ENCODE results near the gene SELENOV.

SELENOV gene

DNA sequence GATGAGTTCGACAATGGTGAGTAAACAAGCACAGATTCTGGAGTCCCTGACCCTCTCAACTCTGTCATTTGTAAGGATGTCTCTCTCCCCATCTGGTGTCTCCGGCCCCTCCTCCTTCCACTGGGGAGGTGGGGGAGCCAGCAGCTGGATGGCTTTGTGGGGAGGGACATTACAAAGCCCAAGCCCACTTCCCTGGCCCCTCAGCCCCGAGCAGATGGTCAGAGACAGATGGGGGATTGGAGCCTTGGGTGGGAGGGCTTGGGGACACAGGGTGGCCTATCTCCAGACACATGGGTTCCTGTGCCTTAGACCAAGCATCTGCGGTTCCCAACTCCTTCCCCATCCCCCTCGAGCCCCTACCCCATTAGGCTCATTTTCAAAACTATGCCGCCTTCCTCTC, 31.8 kb upstream of the SELENOV start:
- Histone ChIP-seq H3K36me3 (peaks cover 64% of the 10 kb centered on the region), H3K27ac (peak overlapping the region; percentile 92)
- peak; percentile 90 for DNase-seq

DNA sequence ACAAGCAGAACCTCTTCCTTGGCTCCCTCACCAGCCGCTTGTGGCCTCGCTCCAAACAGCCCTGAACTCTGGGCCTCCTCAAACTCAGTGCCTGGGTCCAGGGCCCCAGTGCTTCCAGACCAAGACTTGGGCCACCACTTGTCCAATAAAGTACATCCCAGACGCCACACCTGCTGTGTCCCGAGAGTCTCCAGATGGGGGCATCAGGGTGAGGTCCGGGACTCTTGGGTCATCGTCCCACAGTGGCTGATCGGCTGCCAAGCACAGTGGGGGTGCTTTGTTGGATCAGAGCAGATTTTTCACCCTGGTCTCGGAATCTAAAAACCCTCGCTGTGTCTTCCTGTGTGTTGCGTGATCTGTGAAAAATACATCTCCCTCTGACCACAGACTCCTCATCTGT, 25.2 kb upstream of the SELENOV start:
- no peaks in the 10 kb centered on the region for H3K27me3 ChIP-seq (ENCODE audit: insufficient read depth, low read depth, severe bottlenecking)
- TF ChIP-seq, protein P1, sequence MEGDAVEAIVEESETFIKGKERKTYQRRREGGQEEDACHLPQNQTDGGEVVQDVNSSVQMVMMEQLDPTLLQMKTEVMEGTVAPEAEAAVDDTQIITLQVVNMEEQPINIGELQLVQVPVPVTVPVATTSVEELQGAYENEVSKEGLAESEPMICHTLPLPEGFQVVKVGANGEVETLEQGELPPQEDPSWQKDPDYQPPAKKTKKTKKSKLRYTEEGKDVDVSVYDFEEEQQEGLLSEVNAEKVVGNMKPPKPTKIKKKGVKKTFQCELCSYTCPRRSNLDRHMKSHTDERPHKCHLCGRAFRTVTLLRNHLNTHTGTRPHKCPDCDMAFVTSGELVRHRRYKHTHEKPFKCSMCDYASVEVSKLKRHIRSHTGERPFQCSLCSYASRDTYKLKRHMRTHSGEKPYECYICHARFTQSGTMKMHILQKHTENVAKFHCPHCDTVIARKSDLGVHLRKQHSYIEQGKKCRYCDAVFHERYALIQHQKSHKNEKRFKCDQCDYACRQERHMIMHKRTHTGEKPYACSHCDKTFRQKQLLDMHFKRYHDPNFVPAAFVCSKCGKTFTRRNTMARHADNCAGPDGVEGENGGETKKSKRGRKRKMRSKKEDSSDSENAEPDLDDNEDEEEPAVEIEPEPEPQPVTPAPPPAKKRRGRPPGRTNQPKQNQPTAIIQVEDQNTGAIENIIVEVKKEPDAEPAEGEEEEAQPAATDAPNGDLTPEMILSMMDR (IDR thresholded peaks at IDR 0.05; ENCODE audit: low read depth, low read length) = no peak
- peaks cover 73% of the 10 kb centered on the region for H3K36me3 ChIP-seq
- H3K4me3 ChIP-seq (ENCODE audit: low read depth, low read length) = no peak overlapping the region
- H3K9me3 ChIP-seq (ENCODE audit: severe bottlenecking) = no peaks in the 10 kb centered on the region
- H3K27ac ChIP-seq = no peak overlapping the region
- DNase-seq = no peak

More for the DNA sequence above, 31.8 kb upstream of the SELENOV start:
- Histone ChIP-seq H3K27me3 (ENCODE audit: insufficient read depth, low read depth, severe bottlenecking) (no peaks in the 10 kb centered on the region), H3K9me3 (ENCODE audit: severe bottlenecking) (no peaks in the 10 kb centered on the region), H3K4me3 (ENCODE audit: low read depth, low read length) (no peak overlapping the region)
- TF ChIP-seq, protein P1 (IDR thresholded peaks at IDR 0.05; ENCODE audit: low read depth, low read length) = no peak

DNA sequence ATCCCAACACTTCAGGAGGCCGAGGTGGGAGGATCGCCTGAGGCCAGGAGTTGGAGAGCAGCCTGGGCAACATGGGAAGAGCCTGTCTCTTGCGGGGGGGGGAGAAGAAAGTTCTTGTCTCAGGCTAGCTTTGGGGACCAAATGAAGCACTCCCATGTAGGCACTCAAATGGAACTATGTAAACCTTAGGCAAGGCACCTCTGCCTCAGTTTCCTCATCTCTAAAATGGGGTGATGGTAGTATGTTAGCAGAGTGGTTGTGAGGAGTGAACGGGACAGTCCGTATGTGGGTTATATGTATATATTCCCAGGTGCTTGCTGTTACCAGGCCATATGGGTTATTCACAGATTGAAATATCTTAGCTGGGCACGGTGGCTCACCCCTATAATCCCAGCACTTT, 22.7 kb upstream of the SELENOV start:
- no peak for DNase-seq
- TF ChIP-seq, protein P1 (IDR thresholded peaks at IDR 0.05; ENCODE audit: low read depth, low read length) = no peak
- peaks cover 49% of the 10 kb centered on the region for H3K36me3 ChIP-seq
- H3K27me3 ChIP-seq (ENCODE audit: insufficient read depth, low read depth, severe bottlenecking) = no peaks in the 10 kb centered on the region
- H3K9me3 ChIP-seq (ENCODE audit: severe bottlenecking) = no peaks in the 10 kb centered on the region
- H3K4me3 ChIP-seq (ENCODE audit: low read depth, low read length) = no peak overlapping the region
- H3K27ac ChIP-seq = no peak overlapping the region

DNA sequence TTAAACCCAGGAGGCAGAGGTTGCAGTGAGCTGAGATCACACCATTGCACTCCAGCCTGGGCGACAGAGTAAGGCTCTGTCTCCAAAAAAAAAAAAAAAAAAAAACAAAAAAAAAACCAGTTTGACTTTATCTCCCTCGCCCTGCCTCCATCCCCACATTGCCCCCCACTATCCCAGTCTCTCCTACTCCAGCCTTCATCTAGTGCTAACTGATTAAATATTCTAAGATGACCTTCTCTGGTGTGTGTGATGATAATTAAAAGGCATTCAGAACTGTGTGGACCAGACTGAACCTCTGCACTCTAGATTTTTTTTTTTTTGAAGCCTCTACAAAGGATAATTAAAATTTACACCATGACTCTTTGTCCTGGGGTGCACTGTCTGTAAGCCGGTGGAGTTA, 22.2 kb upstream of the SELENOV start:
- Histone ChIP-seq H3K27me3 (ENCODE audit: insufficient read depth, low read depth, severe bottlenecking) (no peaks in the 10 kb centered on the region), H3K4me3 (ENCODE audit: low read depth, low read length) (no peak overlapping the region), H3K9me3 (ENCODE audit: severe bottlenecking) (no peaks in the 10 kb centered on the region), H3K36me3 (peaks cover 43% of the 10 kb centered on the region), H3K27ac (no peak overlapping the region)
- no peak for DNase-seq
- TF ChIP-seq, protein P1 (IDR thresholded peaks at IDR 0.05; ENCODE audit: low read depth, low read length) = no peak

DNA sequence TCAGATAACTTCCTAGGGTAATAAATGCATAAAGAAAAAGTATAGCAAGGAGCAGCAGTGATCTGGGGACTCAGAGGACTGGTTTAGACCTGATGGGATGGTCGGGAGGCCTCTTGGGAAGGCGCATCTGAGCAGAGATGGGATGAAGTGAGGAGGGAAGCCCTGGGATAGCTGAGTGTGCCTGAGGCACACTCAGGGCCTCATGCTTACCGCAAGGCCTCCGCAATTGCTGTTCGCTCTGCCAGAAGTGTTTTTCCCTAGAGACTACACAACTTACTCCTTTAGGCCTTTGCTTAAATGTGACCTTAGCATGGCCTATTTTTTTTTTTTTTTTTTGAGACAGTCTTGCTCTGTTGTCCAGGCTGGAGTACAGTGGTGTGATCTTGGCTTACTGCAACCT, 20.3 kb upstream of the SELENOV start:
- Histone ChIP-seq H3K9me3 (ENCODE audit: severe bottlenecking) (no peaks in the 10 kb centered on the region), H3K27me3 (ENCODE audit: insufficient read depth, low read depth, severe bottlenecking) (no peaks in the 10 kb centered on the region), H3K36me3 (peaks cover 24% of the 10 kb centered on the region), H3K4me3 (ENCODE audit: low read depth, low read length) (no peak overlapping the region), H3K27ac (no peak overlapping the region)
- TF ChIP-seq, protein P1 (IDR thresholded peaks at IDR 0.05; ENCODE audit: low read depth, low read length) = no peak
- no peak for DNase-seq

DNA sequence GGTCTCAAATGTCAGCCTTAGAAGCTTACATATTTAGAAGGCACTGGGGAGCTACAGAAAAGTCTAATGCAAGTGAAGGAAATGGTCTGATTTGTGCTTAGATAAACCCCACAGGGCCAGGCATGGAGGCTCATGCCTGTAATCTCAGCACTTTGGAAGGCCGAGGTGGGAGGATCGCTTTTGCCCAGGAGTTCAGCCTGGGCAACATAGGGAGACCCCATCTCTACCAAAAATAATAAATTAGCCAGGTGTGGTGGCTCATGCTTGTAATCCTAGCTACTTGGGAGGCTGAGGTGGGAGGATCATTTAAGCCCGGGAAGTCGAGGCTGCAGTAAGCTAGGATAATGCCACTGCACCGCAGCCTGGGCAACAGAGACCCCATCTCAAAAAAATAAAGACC, 18.9 kb upstream of the SELENOV start:
- H3K9me3 ChIP-seq (ENCODE audit: severe bottlenecking) = no peaks in the 10 kb centered on the region
- H3K27me3 ChIP-seq (ENCODE audit: insufficient read depth, low read depth, severe bottlenecking) = no peaks in the 10 kb centered on the region
- DNase-seq = no peak
- TF ChIP-seq, protein P1 (IDR thresholded peaks at IDR 0.05; ENCODE audit: low read depth, low read length) = no peak
- H3K4me3 ChIP-seq (ENCODE audit: low read depth, low read length) = no peak overlapping the region
- peaks cover 10% of the 10 kb centered on the region for H3K36me3 ChIP-seq
- H3K27ac ChIP-seq = no peak overlapping the region

All from WERI-Rb-1 (cell line).